Measurements from ENCODE around the gene PTPRG. TPM values are rescaled to one million over a fixed set of nuclear protein-coding genes. Genes with fewer than 3 reads are reported as not detected.

PTPRG gene
- total RNA-seq, 1 donor from 2014 or later, result 0.22 TPM

DNA sequence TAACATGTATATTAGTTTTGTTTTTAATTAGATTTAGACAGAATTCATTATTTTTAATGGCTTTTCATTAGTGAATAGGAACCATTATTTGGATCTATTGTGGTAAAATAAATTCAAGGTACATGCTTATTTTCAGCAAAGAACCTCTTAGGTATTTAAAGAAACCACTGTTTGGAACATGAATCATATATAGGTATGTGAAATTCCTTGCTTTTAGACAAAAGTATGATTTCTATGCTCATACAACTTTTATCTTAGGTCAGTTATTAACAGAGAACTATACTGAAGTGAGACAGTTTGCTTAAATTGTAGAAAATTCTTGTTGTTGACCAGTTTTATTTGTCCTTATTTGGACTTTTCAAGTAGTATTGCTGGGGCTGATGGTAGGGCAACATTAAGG, 422.1 kb downstream of the PTPRG start:
- POLR2A ChIA-PET, result no interaction called here
- CTCF ChIA-PET, result no interaction called here
- ATAC-seq (ENCODE audit: low read depth) (no peak), DNase-seq (no peak)
- no peaks in the 10 kb centered on the region for H3K36me3 Mint-ChIP-seq (ENCODE audit: low read depth)
- H3K4me3 Mint-ChIP-seq, result no peak overlapping the region
- H3K27ac Mint-ChIP-seq, result no peak overlapping the region
- intact Hi-C loops (cut with micrococcal nuclease), result no loop called here
- no peaks in the 10 kb centered on the region for H3K9me3 Mint-ChIP-seq
- no peaks in the 10 kb centered on the region for H3K4me1 Mint-ChIP-seq
- H3K27me3 Mint-ChIP-seq, result no peaks in the 10 kb centered on the region
- no peak for TF ChIP-seq CTCF (IDR thresholded peaks at IDR 0.05)

DNA sequence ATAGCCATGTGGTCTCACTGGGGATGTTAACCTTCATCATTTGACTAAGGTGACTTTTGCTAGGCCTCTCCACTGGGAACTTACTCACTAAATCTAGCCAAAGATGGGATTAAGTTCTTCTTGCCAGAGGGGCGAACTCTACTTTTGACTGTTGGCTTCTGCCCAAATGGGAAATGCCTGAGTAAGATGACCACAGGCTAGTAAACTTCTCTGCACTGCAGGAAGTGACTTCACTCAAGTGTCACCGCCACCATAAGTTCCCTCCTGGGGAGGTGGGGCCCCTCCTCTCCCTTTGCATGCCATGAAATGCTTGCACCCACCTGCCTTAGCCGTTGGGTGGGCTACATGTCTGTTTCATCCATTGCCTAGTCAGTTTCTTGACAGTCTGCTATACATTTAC, 423.6 kb downstream of the PTPRG start:
- Mint-ChIP-seq H3K27ac (no peak overlapping the region), H3K27me3 (no peaks in the 10 kb centered on the region), H3K36me3 (ENCODE audit: low read depth) (no peaks in the 10 kb centered on the region), H3K9me3 (no peaks in the 10 kb centered on the region), H3K4me1 (no peaks in the 10 kb centered on the region), H3K4me3 (no peak overlapping the region)
- no peak for DNase-seq
- intact Hi-C loops (cut with micrococcal nuclease), result no loop called here
- ChIA-PET POLR2A (no interaction called here), CTCF (no interaction called here)
- no peak for TF ChIP-seq CTCF (IDR thresholded peaks at IDR 0.05)
- no peak for ATAC-seq (ENCODE audit: low read depth)

DNA sequence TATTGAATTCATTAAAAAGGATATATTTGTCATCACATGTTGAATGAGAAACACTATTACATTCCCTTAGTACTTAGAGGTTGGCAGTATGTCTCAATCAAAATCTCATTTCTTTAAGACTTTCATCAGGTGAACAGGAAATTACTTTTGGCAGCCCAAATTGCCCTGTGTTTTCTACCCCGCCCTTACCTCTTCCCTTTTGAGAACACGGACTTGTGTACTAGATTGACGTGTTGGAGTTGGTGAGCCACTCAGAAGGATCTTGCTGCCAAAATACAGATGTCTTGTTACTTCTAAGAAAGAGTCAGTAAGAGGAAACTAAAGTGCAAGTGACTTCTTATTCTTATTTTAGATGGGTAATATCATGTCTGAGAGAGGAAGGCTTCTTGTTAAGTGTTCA, 425.1 kb downstream of the PTPRG start:
- TF ChIP-seq CTCF (IDR thresholded peaks at IDR 0.05), result no peak
- DNase-seq (no peak), ATAC-seq (ENCODE audit: low read depth) (no peak)
- intact Hi-C loops (cut with micrococcal nuclease), result no loop called here
- Mint-ChIP-seq H3K27ac (no peak overlapping the region), H3K4me1 (no peaks in the 10 kb centered on the region), H3K27me3 (no peaks in the 10 kb centered on the region), H3K9me3 (no peaks in the 10 kb centered on the region), H3K4me3 (no peak overlapping the region), H3K36me3 (ENCODE audit: low read depth) (no peaks in the 10 kb centered on the region)
- ChIA-PET POLR2A (no interaction called here), CTCF (no interaction called here)

GRCh38 chr3:61989681-61990080, 428.3 kb downstream of the PTPRG start:
- Mint-ChIP-seq H3K4me3 (no peak overlapping the region), H3K36me3 (ENCODE audit: low read depth) (no peaks in the 10 kb centered on the region)

DNA sequence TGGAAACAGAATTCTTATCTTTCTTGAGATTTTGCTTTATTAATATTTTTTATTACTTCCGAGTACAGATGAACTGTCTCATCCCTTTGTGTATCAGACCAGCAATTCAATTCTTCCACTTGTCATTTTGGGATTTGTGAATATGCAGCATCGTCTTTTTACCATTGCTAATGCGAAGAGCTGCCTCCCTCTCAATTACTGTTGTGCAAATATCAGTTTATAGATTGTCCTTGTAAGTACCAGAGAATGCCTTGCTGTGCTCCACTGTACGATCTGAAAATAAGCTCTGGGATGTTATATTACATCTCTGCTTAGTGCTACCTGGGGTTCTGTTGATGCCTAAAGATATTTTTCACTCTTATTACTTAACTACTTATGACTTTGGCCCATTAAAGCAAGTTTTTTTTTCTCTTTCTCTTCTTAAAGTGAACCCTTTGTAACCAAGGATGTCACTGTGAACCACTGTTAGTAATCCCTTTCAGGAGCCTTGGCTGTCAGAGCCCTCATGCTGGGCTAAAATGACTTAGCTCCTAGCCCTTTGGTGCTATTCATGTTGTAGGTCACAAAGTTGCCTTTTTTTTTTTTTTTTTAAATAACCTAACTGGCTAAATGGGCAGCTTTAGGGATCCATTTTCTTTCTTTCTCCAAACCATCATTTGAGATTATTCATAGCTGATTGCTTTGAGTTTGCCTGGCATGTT, 429.1 kb downstream of the PTPRG start:
- H3K4me1 Mint-ChIP-seq, result no peaks in the 10 kb centered on the region
- no peaks in the 10 kb centered on the region for H3K36me3 Mint-ChIP-seq (ENCODE audit: low read depth)
- H3K4me3 Mint-ChIP-seq, result no peak overlapping the region
- no peak for DNase-seq
- intact Hi-C loops (cut with micrococcal nuclease), result no loop called here
- ChIA-PET CTCF (interaction anchor here (0.7 kb wide), 1 partner anchor 18 kb away, joined by 3 read pairs; no protein-coding TSS in a partner anchor), POLR2A (no interaction called here)
- no peak for TF ChIP-seq CTCF (IDR thresholded peaks at IDR 0.05)
- H3K9me3 Mint-ChIP-seq, result no peaks in the 10 kb centered on the region
- no peaks in the 10 kb centered on the region for H3K27me3 Mint-ChIP-seq
- ATAC-seq (ENCODE audit: low read depth), result no peak
- no peak overlapping the region for H3K27ac Mint-ChIP-seq

More at GRCh38 chr3:61989681-61990080, 428.3 kb downstream of the PTPRG start:
- no peak overlapping the region for H3K27ac Mint-ChIP-seq
- CTCF ChIA-PET, result no interaction called here
- H3K4me1 Mint-ChIP-seq, result no peaks in the 10 kb centered on the region
- no peak for TF ChIP-seq CTCF (IDR thresholded peaks at IDR 0.05)
- ATAC-seq (ENCODE audit: low read depth) (no peak), DNase-seq (no peak)
- H3K27me3 Mint-ChIP-seq, result no peaks in the 10 kb centered on the region
- no peaks in the 10 kb centered on the region for H3K9me3 Mint-ChIP-seq
- intact Hi-C loops (cut with micrococcal nuclease), result no loop called here
- POLR2A ChIA-PET, result no interaction called here

Measured in activated B cell treated with CpG ODN at 0.5 μM for 24 hours (primary cell).